CD4-positive, alpha-beta T cell treated with Interleukin-12 subunit alpha and Interleukin-12 subunit beta, for 1 hour (primary cell): ENCODE data around the gene LIPN.
A peak's percentile ranks its signal among the peaks of the same experiment; 100 is the strongest.

Experiments
- DNase-seq: peaks from one replicate; pipeline ENCODE4 v3.0.0-alpha.2; 2020

The LIPN gene

GRCh38 chr10:88786032-88786770 is 26.4 kb downstream of the LIPN start:
- DNase-seq: no peak

DNA sequence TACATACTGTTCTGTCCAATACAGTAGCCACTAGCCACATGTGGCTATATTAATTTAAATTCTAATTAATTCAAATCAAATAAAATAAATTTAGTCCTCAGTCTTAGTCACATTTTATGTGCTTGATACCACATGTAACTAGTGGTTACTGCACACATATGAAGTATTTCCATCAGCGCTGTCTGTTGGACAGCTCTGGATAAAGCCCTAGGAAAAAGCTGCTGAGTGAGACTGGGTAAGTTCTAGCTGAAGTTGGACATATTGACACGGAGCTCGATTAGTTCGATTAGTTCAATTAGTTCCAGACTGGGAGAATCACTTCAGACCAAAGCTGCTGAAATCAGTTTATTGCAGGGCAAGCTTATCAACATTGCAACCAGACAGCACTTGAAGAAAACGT is 27.6 kb downstream of the LIPN start:
- no peak for DNase-seq

GRCh38 chr10:88788924-88789323 is 29.1 kb downstream of the LIPN start:
- no peak for DNase-seq

DNA sequence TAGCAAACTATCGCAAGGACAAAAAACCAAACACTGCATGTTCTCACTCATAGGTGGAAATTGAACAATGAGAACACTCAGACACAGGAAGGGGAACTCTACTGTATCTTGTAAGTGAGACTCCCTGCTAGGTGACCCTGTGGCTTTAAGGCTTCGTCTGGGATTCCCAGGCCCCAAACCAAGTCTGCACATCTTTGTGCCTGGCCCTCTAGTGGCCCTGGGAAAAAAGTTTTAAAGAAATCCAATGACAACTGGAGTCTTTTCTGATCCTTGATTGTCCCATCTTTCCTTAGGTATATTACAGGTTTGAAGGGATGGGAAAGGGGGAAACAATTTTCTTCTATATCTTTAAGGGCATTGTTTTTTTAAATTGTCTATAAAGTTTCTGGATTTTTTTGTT is 32.1 kb downstream of the LIPN start:
- DNase-seq: no peak

DNA sequence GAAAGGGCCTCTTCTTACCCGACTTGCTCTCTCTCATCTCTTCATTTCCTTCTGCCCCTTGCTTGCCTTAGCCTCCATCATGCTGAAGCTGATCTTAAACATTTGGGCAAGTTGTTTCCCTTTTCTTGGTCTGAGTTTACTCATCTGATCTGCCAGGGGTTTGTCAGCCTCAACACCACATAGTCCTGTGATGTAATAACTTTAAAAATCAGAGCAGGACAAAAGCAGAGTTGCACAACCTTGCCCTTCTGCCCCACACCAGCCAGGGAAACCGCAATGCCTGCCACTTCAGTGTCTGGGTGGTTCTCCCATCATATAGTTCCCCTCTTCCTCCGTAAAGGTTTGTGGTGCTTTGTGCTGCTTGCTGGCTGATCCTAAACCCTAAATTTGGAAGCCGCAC is 32.8 kb downstream of the LIPN start:
- DNase-seq: peak; percentile 16

GRCh38 chr10:88793712-88794299 is 34.0 kb downstream of the LIPN start:
- DNase-seq: peak; percentile 8

DNA sequence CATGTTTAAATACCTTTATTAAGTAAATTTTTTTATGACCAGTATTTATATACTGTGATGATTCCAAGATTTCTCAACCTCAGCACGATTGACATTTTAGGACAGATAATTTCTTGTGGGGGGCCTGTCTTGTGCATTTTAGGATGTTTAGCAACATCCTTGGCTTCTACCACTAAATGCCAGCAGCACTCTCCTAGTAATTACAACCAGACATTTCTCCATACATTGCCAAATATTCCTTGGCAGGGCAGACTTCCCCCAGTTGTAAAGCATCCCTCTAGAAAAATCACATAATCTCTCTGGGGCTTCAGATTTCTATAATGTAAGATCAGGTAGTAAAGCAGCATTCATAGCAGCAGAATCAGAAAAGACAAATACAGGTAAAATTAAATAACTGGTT is 34.9 kb downstream of the LIPN start:
- DNase-seq: no peak

- DNase-seq: no peak
Measured at GRCh38 chr10:88800152-88801125, 40.6 kb downstream of the LIPN start.

GRCh38 chr10:88802523-88803285 is 42.9 kb downstream of the LIPN start, which contains the start of gene LIPM:
TSS of gene LIPM (plus strand) at chr10:88802730. CDS start at chr10:88802897, 167 bp downstream.
- DNase-seq: no peak

- DNase-seq: no peak
Measured at GRCh38 chr10:88803641-88804040, 43.8 kb downstream of the LIPN start.

DNA sequence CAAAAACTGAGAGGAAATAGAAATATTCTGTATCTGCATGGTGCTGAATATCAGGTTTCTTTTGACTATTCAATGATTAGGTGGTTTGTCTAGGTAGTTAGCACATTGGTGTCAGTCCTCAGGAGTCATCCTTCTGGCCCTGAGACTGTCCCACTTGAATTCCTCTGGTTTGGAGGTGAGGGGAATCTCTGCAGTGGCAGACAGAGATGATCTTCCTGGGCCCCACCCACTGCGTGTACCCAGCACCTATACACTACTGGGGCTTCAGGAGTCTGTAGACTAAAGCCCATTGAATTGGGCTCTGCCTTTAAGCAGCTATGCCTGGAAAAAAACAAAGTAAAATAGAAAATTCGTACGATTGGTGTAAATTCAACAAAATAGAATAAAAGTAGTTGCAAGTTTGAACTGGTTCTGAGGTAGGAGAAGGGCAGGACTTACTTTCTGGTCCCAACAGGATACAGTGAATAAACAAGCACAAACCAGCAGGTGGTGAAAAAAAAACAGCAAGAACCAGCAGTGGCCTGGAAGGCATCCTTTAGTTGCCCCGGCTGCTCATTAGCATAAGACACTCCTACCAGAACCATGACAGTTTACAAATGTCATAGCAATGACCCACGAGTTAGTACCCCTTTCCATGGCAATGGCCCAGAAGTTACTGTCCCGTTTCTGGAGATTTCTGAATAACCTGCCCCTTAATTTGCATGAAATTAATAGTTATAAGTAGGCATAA is 44.4 kb downstream of the LIPN start:
- no peak for DNase-seq

DNA sequence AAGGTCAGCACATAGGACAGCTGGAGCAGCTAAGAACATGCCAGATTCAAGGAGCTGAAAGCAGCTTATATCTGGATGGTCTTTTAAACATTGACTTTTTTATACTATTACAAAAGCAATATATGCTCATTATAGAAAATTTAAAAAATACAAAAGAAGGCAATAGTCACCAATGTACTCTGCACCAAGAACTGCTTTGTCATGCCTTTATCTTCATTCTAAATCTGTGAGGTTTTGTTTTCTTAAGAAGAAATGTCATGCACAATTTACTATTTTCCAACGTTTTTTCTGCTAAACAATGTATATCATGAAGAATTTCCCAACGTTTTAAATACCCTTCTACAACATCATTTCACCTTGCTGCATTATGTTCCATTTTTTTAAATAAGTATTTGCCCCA is 45.5 kb downstream of the LIPN start:
- no peak for DNase-seq

GRCh38 chr10:88805924-88806323 is 46.1 kb downstream of the LIPN start:
- no peak for DNase-seq

DNA sequence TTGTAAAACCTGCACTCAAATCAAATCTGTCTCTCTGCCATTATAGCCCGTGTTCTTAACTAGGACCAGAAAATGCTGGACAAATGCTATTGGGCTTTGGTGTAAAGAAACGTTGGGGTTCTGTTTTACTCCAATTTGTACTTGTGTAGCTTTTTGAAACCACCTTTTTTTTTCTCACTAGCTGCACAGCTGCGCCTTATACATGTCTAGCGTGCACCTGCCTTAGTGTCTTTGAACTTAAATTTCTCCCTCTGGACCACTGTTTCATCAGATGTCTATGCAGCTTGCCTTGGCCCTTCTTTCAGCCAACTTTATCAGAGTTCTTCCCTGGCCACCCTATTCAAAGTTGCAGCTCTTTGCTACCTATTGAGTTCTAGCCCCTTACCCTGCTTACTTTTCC is 49.8 kb downstream of the LIPN start:
- no peak for DNase-seq

DNA sequence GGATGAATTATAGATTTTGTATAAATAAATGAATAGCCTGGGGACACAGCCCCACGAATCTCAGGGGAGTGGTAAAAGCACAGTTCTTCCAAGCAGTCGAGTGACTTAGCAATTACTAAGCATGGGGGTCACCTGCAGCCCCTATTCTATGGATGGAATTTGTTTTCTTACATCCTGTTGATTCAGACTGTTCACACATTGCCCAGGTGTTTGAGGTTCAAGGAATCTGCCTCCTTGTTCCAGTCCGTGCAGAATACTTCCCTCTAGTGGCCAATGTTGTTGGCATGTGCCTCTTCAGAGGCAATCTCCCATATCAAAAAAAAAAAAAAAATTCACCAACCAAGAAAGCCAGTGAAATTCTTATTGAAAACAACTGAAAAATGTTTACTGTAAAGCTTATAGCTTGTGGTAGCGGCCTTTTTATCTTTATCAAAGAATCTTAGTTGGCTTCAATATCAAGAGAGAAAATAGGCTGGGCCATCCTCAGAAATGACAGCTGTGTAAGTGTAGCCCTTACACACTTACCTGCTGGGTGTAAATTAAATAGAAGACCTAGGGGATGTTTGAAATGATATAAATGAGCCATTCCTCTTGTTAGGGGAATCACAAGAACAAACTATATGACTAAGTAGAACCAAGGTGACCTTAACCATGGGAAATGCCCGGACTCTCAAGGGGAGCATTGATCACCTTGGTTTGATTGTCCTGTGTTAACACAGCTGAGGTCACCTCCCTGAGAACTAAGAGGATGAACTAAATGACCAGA is 50.6 kb downstream of the LIPN start:
- DNase-seq: peak; percentile 64

DNA sequence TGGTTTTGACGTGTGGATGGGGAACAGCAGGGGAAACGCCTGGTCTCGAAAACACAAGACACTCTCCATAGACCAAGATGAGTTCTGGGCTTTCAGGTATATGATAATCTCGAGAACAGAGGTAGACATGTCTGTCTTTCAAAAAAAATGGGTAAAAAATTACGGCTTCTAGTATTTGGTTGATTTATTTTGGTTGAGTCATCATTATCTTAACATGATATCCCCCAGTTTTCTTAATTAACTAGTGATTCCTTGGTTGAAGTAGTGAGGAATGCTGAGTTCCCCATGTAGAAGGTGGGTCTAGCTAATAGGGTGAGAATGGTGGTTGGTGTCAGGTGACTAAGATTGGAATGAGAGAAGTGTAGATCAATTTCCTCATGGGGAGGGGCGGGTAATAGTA is 53.4 kb downstream of the LIPN start:
- no peak for DNase-seq

GRCh38 chr10:88819290-88819689 is 59.5 kb downstream of the LIPN start:
- no peak for DNase-seq

DNA sequence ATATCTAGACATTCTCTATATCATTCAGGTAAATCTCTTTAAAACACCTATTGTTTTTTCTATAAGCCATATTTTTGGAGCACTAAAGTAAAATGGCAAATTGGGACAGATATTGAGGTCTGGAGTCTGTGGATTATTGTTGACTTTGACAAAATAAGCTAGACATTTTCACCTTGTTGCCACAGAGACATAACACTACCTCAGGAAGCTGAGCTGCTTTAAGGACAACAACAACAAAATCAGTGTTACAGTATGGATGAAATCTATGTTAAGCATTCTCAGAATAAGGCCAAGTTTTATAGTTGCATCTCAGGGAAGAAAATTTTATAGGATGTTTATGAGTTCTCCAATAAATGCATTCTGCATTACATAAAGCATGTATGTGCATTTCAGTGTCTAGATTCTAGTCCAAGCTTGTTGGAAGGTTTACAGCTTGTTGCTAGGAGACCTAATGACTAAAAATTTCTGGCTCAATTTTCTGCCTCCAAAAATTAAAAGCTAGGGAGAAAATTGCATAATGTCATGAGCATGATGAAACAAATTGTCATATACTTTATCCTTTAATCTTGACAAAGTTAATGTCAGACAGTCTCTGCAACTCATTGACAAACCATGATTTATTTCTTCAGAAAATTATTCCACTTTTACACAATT is 61.1 kb downstream of the LIPN start:
- peak; percentile 23 for DNase-seq

DNA sequence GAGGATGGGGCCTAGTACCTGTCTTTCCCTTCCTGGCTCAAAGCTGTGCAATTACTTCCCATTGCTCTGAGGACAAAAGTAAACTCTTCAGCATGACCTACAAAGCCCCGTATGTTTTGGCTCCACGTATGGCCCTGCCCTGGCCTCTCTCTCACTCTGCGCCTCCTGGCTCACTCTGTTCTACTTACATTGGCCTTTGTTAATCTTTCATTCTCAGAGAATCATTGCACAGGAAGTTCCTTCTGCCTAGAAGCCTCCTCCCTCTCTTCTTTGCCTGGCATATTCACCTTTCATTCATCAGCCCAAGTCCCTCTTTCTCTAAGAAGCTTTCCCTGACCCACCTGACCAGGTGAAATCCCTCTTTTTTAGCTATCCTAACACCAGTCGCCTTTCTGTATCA is 66.6 kb downstream of the LIPN start:
- no peak for DNase-seq

GRCh38 chr10:88827671-88828070 is 67.9 kb downstream of the LIPN start:
- no peak for DNase-seq

GRCh38 chr10:88828310-88828709 is 68.5 kb downstream of the LIPN start:
- no peak for DNase-seq
